Stimulated activated CD4-positive, alpha-beta T cell treated with anti-CD3 and anti-CD28 coated beads, Interleukin-4, amount 100 ng/mL, for 4 hours (primary cell): ENCODE results near the gene TXLNA.
"Not testable (repeated sequence)": the region's sequence is repeated elsewhere in the genome, so short reads cannot be mapped to it uniquely, and the experiment has no call there.

Experiments used
- DNase-seq, 2 experiments: peaks; one replicate each; pipeline ENCODE4 v3.0.0-alpha.2; 2020

The TXLNA gene

DNA sequence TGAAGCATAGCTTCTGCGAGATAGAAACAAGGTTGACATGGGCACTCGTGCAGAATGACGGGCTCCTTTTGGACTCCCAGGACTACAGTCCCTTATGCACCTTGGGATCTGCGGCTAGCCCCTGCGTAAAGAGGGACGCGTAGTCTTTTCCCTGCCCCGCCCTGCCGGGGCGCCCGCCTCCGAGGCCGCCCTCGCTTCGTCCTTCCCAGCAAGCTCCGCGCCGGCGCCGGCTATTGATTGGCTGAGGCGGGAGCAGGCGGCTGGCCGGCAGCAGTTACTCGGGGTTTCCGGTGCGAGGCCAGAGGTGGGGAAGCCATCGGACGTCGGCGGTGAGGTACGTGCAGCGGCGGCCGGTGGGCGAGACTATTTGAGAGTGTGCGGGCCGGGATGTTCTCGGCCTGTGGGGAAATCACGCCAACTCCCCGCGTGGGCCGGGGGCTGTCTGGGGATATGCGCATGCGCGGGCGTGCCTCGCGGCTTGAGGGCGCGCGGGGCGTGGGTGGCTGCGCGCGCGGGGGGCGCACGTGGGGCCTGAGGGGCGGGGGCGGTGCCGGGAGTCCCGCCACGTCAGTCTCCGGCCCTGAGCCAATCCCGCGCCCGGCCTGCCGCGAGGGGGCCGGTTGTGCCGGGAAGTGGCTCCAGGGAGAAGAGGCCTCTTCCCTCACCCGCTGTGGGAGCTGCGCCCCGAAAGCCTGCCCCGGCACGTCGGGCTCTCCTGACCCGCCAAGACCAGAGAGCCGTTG, at the start of gene TXLNA:
TSS of gene TXLNA (plus strand) at position 233 of the 743 bp plus-strand sequence. CDS start 671 bp downstream, outside the sequence.
- DNase-seq = peak; percentile 89

DNA sequence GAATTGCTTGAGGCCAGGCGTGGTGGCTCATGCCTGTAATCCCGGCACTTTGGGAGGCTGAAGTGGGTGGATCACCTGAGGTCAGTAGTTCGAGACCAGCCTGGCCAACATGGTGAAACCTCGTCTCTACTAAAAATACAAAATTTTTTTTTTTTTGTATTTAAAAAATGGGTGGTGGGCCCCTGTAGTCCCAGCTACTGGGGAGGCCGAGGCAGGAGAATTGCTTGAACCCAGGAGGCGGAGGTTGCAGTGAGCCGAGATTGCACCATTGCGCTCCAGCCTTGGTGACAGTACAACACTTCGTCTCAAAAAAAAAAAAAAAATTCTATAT, 45.6 kb upstream of the TXLNA start:
- not testable (repeated sequence) for DNase-seq

DNA sequence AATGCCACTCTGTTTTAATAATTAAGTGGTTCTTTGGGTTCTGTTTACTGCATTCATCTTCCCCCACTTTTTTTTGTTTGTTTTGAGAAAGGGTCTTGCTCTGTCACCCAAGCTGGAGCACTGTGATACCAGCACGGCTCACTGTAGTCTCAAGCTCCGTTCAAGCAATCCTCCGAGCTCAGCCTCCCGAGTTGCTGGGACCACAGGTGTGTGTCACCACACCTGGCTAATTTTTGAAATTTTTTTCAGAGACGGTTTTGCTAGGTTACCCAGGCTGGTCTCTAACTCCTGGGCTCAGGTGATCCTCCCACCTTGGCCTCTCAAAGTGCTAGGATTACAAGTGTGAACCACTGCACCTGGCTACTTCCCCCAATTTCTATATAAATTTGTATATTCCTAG, 42.4 kb upstream of the TXLNA start:
- DNase-seq = no peak

DNA sequence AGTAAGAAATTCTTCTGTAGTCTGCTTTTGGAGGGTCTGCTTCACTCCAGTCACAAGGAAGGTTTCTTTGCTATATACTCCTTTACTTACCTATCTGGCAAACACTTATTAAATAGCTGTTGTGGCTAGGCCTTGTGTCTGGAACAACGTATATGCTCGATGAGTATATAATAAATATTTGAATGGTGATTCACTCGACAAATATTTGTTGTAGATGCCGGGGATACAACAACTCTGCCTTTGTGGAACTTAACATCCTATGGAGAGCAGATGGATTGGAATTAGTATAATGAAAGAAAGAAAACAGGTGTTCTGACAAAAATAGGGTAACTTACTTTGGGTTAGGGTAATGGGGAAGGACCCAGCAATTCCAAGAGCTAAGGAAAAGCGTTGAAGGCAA, 40.5 kb upstream of the TXLNA start:
- no peak for DNase-seq

DNA sequence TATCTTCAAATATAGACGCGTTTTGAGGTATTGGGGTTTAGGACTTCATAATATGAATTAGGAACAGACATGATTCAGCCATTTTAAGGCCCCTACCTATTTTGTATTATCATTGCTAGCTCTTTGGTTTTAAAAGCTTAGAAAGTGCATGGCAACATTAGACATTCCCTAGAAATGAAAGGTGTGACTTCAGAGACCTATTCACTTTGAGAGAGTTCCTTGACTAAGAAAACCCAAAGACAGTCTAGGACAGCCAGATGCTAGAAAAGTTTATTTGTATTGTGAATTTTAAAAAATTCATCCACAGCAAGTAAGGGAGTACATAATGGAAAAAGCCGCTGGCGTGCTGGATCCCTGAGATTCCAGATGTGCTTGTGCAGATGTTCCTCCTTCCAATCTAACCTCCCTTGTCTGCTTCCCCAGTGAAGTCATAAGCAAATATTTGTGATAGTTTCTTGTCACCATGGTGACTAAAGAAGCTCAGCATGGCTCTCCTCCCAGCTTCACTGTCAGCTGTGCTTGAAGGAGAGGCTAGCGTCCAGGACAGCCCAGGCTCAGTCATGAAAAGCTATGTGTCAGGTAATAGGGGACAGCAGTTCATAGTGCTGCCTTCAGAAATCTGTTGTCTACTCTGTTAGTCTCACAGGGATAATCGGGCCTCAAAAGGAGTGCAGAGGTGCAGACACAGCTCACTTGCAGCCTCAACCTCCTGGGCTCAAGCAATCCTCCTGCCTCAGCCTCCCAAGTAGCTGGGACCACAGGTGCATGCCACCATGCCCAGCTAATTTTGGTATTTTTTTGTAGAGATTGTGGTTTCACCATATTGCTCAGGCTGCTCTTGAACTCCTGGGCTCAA, 36.8 kb upstream of the TXLNA start:
- no peak for DNase-seq

DNA sequence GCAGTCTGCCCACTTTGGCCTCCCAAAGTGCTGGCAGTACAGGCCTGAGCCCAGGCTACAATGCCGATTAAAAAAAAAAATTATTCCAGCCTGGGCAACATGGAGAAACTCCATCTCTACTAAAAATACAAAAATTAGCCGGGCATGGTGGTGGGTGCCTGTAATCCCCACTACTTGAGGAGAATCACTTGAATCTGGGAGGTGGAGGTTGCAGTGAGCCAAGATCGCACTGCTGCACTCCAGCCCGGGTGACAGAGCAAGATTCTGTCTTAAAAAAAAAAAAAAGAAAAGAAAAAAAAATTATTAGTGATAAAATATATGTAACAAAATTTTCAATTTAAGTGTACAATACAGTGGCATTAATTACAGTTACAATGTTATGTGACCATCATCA, 36.2 kb upstream of the TXLNA start:
- not testable (repeated sequence) for DNase-seq

DNA sequence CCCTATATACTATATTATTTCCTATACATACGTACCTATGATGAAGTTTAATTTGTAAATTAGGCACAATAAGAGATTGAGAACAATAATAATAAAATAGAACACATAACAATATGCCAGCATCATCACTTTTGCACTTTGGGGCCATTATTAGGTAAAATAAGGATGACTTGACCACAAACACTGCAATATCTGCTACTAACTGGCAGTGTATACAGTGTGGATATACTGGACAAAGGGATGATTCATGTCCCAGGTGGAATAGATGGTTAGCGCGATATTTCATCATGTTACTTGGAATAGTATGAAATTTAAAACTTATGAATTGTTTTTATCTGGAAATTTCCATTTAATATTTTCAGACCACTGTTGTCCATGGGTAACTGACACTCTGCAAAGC, 35.4 kb upstream of the TXLNA start:
- DNase-seq = no peak

GRCh38 chr1:32147799-32148198, 31.7 kb upstream of the TXLNA start:
- not testable (repeated sequence) for DNase-seq

- DNase-seq = no peak
Observed at GRCh38 chr1:32150847-32151246, 28.6 kb upstream of the TXLNA start.

DNA sequence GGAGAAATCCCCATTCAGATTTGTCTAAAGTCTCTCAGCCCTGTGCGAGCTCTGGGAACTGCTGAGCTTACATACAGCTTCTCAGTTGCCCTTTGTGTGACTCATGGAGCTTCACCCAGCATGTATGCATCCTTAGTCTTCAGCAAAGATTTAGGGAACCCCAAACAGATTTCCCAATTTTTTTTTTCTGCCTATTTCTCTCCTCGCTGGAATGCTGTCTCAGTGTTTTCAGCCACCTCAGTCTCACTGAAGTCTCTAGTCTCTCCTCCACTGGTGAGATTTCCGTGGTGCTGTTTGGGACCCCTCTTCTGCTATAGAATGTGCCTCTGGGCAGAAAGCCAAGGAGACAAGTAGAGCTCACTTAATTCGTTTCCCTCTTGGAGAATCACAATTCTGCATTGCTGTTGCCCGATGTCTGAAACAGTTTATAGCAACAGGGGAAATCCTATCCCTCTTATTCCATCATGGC, 28.1 kb upstream of the TXLNA start:
- DNase-seq = no peak

DNA sequence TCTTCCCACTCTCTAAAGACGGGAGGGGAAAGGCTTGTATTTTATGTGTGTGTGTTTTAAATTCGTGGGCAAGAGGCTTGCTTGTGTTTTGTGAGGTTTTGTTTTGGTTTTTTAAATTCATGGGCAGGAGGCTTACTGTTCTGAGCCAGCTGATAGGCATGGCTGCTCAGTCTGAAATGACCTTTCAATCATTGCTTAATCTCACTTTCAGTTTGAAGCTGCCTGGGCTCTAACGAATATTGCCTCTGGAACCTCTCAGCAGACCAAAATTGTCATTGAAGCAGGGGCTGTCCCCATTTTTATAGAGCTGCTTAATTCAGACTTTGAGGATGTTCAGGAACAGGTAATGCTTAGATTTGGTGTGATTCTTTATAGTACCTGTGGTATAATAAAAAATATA, 20.3 kb upstream of the TXLNA start:
- no peak for DNase-seq

DNA sequence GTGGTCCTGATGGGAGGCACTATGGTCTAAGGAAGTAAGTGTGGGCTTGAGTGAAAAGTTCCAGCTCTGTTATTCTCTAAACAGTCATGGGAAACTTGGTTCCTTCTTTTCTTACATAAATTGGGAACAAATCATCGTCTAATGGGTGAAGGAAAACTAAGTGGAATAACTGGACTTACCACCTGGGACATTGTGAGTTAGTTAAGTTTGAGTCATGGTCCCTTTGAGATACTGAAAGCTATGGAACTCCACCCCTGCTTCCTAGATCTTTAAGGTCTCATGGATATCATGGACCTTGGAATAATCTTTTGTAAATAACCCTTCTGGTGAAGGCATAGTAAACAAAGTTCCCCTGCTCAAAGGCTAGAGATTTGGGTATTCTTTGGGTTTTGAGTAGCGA, 16.1 kb upstream of the TXLNA start:
- no peak for DNase-seq

- DNase-seq = not testable (repeated sequence)
Observed at GRCh38 chr1:32165633-32166032, 13.8 kb upstream of the TXLNA start.

- DNase-seq = no peak
Observed at GRCh38 chr1:32170991-32171390, 8.5 kb upstream of the TXLNA start.

GRCh38 chr1:32172621-32173245, 6.7 kb upstream of the TXLNA start:
- DNase-seq = no peak

DNA sequence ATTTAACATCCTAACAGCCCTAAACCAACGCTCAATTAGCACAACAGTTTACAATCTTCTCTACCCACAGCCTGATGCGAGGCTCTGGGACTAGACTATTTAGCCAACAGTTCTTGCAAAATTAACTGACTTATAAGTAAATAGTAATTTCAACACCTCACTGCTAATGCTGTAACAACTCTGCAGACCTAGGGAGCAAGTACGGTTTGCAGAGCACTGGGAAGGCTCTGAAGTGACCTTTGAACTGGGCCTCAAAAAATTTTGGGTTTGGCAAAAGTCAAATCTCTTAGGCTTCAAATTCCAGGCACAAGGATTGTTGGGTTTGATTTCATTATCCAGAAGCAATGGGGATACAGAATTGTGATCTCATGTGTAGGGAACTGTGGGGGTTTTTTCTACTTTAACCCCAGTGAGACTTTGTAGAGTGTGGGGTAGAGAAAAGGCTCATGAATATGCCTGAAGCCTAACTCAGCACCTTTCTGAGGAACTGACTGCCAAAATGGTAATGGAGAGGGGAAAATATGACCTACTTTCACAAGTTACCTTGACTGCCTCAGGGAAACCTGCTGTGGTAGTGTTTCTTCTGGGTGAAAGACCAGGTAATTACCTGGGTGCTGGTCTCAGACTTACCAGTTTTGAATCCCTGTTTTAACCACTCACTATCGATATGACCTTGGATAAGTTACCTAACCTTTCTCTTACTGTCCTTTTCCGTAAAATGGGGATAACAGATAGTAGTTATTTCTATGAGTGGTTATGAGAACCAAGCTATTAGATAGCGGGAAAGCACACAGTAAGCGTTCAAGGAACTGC, 889 bp upstream of the TXLNA start:
- no peak for DNase-seq

DNA sequence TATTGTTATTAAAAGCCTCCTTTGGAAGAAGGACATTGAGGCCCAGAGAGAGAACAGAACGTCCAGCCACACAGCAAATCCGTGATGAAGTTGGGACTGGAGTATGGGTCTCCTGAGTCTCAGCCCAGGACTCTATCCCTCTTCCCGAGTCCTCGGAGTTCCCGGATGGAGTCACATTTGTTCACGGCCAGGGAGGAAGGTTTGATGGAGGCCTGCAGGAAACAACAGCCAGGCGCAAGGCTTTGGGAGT, 357 bp upstream of the TXLNA start:
- DNase-seq = no peak

DNA sequence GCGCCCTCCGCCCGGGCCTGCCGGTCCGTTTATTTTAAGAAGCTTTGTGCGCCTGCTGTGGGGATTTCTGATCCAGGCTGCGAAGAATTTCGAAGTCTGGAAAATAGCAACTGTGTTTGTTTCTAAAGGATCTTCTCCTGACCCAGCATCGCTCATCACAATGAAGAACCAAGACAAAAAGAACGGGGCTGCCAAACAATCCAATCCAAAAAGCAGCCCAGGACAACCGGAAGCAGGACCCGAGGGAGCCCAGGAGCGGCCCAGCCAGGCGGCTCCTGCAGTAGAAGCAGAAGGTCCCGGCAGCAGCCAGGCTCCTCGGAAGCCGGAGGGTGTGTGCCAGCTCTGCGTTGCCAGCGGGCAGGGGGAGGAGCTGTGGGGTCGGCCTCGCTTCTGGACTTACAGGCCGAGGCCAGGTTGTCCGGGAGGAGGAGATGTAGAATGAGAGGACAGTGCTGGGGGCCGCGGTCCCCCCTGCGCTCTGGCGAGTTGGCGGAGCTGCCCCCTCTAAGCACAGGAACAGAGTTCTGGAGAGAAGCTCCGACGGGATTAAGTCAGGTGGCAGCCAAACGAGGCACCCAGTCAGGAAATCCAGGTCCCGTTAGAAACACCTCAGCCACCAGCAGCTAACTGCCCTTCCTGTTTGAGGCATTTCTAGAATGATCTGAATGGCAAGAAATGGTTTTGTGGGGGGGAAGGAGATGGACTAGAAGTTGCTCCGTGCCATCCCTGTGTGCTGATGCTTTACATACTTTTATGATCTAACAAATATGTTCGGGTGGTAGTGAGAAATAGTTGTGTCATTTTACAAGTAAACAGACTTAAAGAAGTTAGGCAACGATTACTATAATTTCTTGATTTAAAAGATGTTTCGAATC, 948 bp downstream of the TXLNA start:
- DNase-seq = peak; percentile 10 to 32

- DNase-seq = no peak
Observed at GRCh38 chr1:32181065-32181464, 1.6 kb downstream of the TXLNA start.

- DNase-seq = no peak
Observed at GRCh38 chr1:32181563-32181962, 2.1 kb downstream of the TXLNA start.

- no peak for DNase-seq
Observed at GRCh38 chr1:32182060-32182459, 2.6 kb downstream of the TXLNA start.

GRCh38 chr1:32184650-32185049, 5.2 kb downstream of the TXLNA start:
- no peak for DNase-seq
